ENCODE results near the gene BOLA3. TPM values are rescaled to one million over a fixed set of nuclear protein-coding genes. Genes with fewer than 3 reads are reported as not detected.

Gene BOLA3
- total and polyA plus RNA-seq, 4 donors = 27.1 to 50.2 (median 41.7) TPM

DNA sequence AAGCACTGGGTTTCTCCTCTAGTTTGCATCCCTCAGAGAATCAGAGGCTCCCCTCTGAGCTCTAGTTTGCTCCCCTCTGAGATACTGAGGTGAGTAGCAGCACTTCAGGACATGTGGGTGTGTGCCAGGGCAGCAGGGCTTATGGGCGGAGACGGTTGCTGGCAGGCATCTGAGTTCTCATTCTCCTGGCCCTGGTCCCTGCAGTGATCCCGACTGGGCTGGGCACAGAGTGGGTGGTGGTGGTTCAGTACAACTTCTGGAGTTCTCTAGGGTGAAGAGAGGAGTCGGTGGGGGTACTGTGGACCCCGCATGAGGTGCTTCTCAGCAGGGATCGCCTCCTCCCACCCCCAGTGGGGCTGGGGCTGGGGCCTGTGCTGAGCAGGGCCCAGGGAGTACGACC, 47.9 kb downstream of the BOLA3 start:
- Histone ChIP-seq H3K9me3 (ENCODE audit: control insufficient read depth, insufficient read depth, low read length) (no peaks in the 10 kb centered on the region), H3K4me3 (ENCODE audit: low read depth, low read length) (no peak overlapping the region), H3K4me1 (ENCODE audit: control insufficient read depth, insufficient read depth, low read length) (no peaks in the 10 kb centered on the region), H3K27ac (ENCODE audit: low read depth, low read length) (no peak overlapping the region), H3K36me3 (ENCODE audit: control insufficient read depth, insufficient read depth, low read length) (peaks cover 66% of the 10 kb centered on the region), H3K27me3 (ENCODE audit: control insufficient read depth, insufficient read depth, low read length) (no peaks in the 10 kb centered on the region)
- WGBS (ENCODE audit: insufficient coverage) = 86% methylated on average over 3 of the region's 7 CpGs
- DNase-seq (ENCODE audit: low read depth in 4 of 6, low spot score in 6 of 6) = no peak

DNA sequence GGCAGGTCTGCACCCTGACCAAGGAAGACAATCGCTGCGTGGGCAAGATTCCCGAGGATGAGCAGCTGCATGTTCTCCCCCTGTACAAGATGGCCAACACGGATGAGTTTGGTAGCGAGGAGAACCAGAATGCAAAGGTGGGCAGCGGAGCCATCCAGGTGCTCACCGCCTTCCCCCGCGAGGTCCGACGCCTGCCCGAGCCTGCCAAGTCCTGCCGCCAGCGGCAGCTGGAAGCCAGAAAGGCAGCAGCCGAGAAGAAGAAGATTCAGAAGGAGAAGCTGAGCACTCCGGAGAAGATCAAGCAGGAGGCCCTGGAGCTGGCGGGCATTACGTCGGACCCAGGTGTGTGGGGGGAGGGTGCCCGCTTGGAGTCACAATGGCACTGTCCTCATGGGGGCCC, 48.4 kb downstream of the BOLA3 start:
- DNase-seq (ENCODE audit: low read depth in 4 of 6, low spot score in 6 of 6) = no peak
- peaks cover 67% of the 10 kb centered on the region for H3K36me3 ChIP-seq (ENCODE audit: control insufficient read depth, insufficient read depth, low read length)
- no peak overlapping the region for H3K4me3 ChIP-seq (ENCODE audit: low read depth, low read length)
- H3K27me3 ChIP-seq (ENCODE audit: control insufficient read depth, insufficient read depth, low read length) = no peaks in the 10 kb centered on the region
- H3K4me1 ChIP-seq (ENCODE audit: control insufficient read depth, insufficient read depth, low read length) = no peaks in the 10 kb centered on the region
- no peak overlapping the region for H3K27ac ChIP-seq (ENCODE audit: low read depth, low read length)
- H3K9me3 ChIP-seq (ENCODE audit: control insufficient read depth, insufficient read depth, low read length) = no peaks in the 10 kb centered on the region
- 97% methylated on average over 19 of the region's 20 CpGs for WGBS (ENCODE audit: insufficient coverage)

DNA sequence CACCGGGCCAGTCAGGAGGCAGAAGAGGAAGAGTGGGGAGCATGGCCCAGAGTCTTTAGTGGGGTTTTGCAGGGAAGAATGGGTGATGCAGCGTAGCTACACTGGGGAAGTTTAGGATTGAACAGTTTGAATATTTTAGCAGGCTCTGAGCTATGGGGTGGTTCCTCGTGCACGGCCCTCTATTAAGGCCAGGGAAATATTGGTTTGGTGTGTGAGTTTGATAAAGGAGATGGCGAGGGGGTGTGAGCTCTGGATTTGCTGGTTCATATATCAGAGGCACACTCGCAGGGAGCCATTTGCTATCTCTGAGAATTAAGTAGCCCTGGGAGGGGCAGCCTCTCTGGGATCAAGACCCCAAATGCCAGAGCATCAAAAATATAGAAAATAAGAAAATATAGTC, 50.1 kb downstream of the BOLA3 start:
- Histone ChIP-seq H3K9me3 (ENCODE audit: control insufficient read depth, insufficient read depth, low read length) (no peaks in the 10 kb centered on the region), H3K27me3 (ENCODE audit: control insufficient read depth, insufficient read depth, low read length) (no peaks in the 10 kb centered on the region), H3K4me1 (ENCODE audit: control insufficient read depth, insufficient read depth, low read length) (peaks cover 6% of the 10 kb centered on the region), H3K4me3 (ENCODE audit: low read depth, low read length) (no peak overlapping the region), H3K36me3 (ENCODE audit: control insufficient read depth, insufficient read depth, low read length) (peaks cover 74% of the 10 kb centered on the region), H3K27ac (ENCODE audit: low read depth, low read length) (no peak overlapping the region)
- no peak for DNase-seq (ENCODE audit: low read depth in 4 of 6, low spot score in 6 of 6)
- 98% methylated on average over 4 of the region's 6 CpGs for WGBS (ENCODE audit: insufficient coverage)

DNA sequence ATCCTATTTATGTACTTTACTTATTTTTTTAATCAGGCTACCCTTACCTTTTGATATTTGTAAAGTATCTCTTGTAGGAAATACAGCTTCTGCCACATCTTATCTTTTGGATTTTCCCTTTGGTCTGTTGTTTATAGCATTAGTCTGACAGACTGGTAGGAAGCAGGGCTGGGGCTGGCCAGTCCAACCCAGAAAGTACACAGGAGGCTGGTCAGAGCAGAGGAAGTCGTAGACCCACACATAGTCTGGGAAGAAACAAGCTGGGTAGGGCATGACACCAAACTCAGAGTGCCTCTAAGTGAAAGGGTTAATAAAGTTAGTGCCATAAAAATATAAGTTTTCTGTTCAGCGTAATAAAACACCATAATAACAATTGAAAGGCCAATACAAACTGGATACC, 51.7 kb downstream of the BOLA3 start:
- 80% methylated on average over 1 of the region's 2 CpGs for WGBS (ENCODE audit: insufficient coverage)
- Histone ChIP-seq H3K9me3 (ENCODE audit: control insufficient read depth, insufficient read depth, low read length) (no peaks in the 10 kb centered on the region), H3K36me3 (ENCODE audit: control insufficient read depth, insufficient read depth, low read length) (peaks cover 74% of the 10 kb centered on the region), H3K27me3 (ENCODE audit: control insufficient read depth, insufficient read depth, low read length) (no peaks in the 10 kb centered on the region), H3K4me3 (ENCODE audit: low read depth, low read length) (no peak overlapping the region), H3K4me1 (ENCODE audit: control insufficient read depth, insufficient read depth, low read length) (peaks cover 6% of the 10 kb centered on the region), H3K27ac (ENCODE audit: low read depth, low read length) (no peak overlapping the region)
- no peak for DNase-seq (ENCODE audit: low read depth in 4 of 6, low spot score in 6 of 6)

DNA sequence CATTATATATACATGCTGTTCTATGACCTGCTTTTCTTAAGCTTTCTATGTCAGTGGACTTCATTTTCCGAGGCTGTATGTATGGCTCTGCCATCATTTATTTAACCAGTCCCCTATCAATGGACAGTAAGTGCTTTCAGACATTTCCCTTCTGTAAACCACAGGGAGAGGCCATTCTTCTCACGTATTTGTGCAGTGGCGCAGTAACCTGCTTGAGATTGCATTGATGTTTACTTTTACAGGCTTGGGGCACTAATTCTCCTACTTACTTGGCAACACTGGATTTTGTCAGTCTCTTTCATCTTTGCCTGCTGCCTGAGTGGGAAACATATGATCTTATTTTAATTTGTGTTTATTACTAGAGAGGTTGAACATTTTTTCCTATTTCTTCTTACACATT, 52.1 kb downstream of the BOLA3 start:
- Histone ChIP-seq H3K27me3 (ENCODE audit: control insufficient read depth, insufficient read depth, low read length) (no peaks in the 10 kb centered on the region), H3K4me1 (ENCODE audit: control insufficient read depth, insufficient read depth, low read length) (peaks cover 6% of the 10 kb centered on the region), H3K27ac (ENCODE audit: low read depth, low read length) (no peak overlapping the region), H3K9me3 (ENCODE audit: control insufficient read depth, insufficient read depth, low read length) (no peaks in the 10 kb centered on the region), H3K4me3 (ENCODE audit: low read depth, low read length) (no peak overlapping the region), H3K36me3 (ENCODE audit: control insufficient read depth, insufficient read depth, low read length) (peaks cover 73% of the 10 kb centered on the region)
- DNase-seq (ENCODE audit: low read depth in 4 of 6, low spot score in 6 of 6) = peak in 1 of 6 donors; percentile 4
- 64% methylated on average over 1 of the region's 3 CpGs for WGBS (ENCODE audit: insufficient coverage)

DNA sequence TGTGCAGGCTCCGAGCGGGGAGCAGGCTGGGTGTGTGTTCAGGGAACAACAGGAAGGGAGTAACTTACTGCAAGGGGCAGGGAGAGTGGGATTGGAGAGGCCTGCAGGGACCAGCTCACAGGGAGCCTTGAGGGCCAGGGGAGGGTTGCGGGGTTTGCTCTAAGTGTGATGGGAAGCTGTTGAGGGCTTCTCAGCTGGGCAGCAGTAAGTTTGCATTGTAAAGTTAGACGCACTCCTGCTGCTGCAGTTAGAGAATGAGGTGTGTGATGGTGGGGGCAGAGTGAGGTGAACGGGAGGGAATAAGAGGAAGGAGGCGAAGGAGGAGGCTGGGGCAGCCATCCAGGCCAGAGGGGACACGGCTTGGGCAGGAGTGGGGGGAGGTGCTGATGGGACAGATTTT, 53.4 kb downstream of the BOLA3 start:
- H3K9me3 ChIP-seq (ENCODE audit: control insufficient read depth, insufficient read depth, low read length) = no peaks in the 10 kb centered on the region
- DNase-seq (ENCODE audit: low read depth in 4 of 6, low spot score in 6 of 6) = no peak
- no peak overlapping the region for H3K4me3 ChIP-seq (ENCODE audit: low read depth, low read length)
- WGBS (ENCODE audit: insufficient coverage) = 70% methylated on average over 7 of the region's 7 CpGs
- no peaks in the 10 kb centered on the region for H3K27me3 ChIP-seq (ENCODE audit: control insufficient read depth, insufficient read depth, low read length)
- H3K4me1 ChIP-seq (ENCODE audit: control insufficient read depth, insufficient read depth, low read length) = peaks cover 6% of the 10 kb centered on the region
- H3K27ac ChIP-seq (ENCODE audit: low read depth, low read length) = no peak overlapping the region
- H3K36me3 ChIP-seq (ENCODE audit: control insufficient read depth, insufficient read depth, low read length) = peaks cover 73% of the 10 kb centered on the region

DNA sequence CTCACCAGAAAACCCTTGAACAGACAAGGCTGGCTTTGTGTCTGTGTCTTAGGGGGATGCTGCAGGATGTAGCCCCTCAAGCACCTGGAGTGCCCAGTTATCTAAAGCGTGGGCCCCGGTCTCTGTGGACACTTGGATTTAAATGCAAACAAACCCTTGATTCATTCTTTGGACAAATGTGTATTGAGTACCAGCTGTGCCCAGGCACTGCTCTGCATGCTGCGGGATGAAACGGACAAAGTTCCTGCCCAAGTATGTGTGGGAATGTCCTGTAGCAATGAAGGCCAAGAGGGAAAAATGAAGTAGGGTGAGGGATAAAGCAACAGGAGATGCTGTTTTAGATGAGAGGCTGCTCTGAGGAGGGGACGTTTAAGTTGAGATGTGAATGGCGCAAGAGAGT, 53.9 kb downstream of the BOLA3 start:
- H3K27me3 ChIP-seq (ENCODE audit: control insufficient read depth, insufficient read depth, low read length) = no peaks in the 10 kb centered on the region
- peaks cover 72% of the 10 kb centered on the region for H3K36me3 ChIP-seq (ENCODE audit: control insufficient read depth, insufficient read depth, low read length)
- DNase-seq (ENCODE audit: low read depth in 4 of 6, low spot score in 6 of 6) = peak in 4 of 6 donors; percentile 4 to 49 (median 26)
- H3K4me3 ChIP-seq (ENCODE audit: low read depth, low read length) = no peak overlapping the region
- no peaks in the 10 kb centered on the region for H3K9me3 ChIP-seq (ENCODE audit: control insufficient read depth, insufficient read depth, low read length)
- peaks cover 6% of the 10 kb centered on the region for H3K4me1 ChIP-seq (ENCODE audit: control insufficient read depth, insufficient read depth, low read length)
- 71% methylated on average over 6 of the region's 6 CpGs for WGBS (ENCODE audit: insufficient coverage)
- no peak overlapping the region for H3K27ac ChIP-seq (ENCODE audit: low read depth, low read length)

- WGBS (ENCODE audit: insufficient coverage) = 92% methylated on average over 11 of the region's 13 CpGs
- DNase-seq (ENCODE audit: low read depth in 4 of 6, low spot score in 6 of 6) = no peak
- peaks cover 6% of the 10 kb centered on the region for H3K4me1 ChIP-seq (ENCODE audit: control insufficient read depth, insufficient read depth, low read length)
- no peaks in the 10 kb centered on the region for H3K27me3 ChIP-seq (ENCODE audit: control insufficient read depth, insufficient read depth, low read length)
- no peak overlapping the region for H3K27ac ChIP-seq (ENCODE audit: low read depth, low read length)
- no peak overlapping the region for H3K4me3 ChIP-seq (ENCODE audit: low read depth, low read length)
- H3K9me3 ChIP-seq (ENCODE audit: control insufficient read depth, insufficient read depth, low read length) = no peaks in the 10 kb centered on the region
- peaks cover 73% of the 10 kb centered on the region for H3K36me3 ChIP-seq (ENCODE audit: control insufficient read depth, insufficient read depth, low read length)
Measured at GRCh38 chr2:74093426-74093825, 54.3 kb downstream of the BOLA3 start.

- Histone ChIP-seq H3K27ac (ENCODE audit: low read depth, low read length) (peak overlapping the region; percentile 3), H3K4me1 (ENCODE audit: control insufficient read depth, insufficient read depth, low read length) (peaks cover 6% of the 10 kb centered on the region), H3K9me3 (ENCODE audit: control insufficient read depth, insufficient read depth, low read length) (no peaks in the 10 kb centered on the region), H3K4me3 (ENCODE audit: low read depth, low read length) (no peak overlapping the region), H3K36me3 (ENCODE audit: control insufficient read depth, insufficient read depth, low read length) (peaks cover 78% of the 10 kb centered on the region), H3K27me3 (ENCODE audit: control insufficient read depth, insufficient read depth, low read length) (no peaks in the 10 kb centered on the region)
- DNase-seq (ENCODE audit: low read depth in 4 of 6, low spot score in 6 of 6) = peak in 1 of 6 donors; percentile 51
- 95% methylated on average over 7 of the region's 7 CpGs for WGBS (ENCODE audit: insufficient coverage)
Measured at GRCh38 chr2:74092275-74092674, 55.4 kb downstream of the BOLA3 start.

DNA sequence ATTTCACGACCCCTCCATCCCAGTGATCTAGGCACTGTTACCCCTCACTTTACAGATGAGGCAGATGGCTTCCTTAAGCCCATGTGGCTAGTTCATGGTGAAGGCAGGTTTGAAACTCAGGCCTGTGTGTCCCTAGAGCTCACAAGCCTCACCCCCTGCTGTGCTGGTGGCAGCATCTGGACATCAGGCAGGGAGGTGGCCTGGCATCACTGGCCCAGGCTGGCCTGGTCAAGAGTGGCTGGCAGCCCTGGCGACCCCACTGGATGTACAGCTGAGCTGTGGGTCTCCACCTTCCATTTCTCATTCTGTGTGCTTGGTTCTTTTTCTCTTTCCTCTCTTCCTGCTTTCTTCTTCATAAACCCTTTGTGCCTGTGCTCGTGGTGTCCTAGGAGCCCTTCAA, 56.3 kb downstream of the BOLA3 start:
- Histone ChIP-seq H3K4me3 (ENCODE audit: low read depth, low read length) (no peak overlapping the region), H3K36me3 (ENCODE audit: control insufficient read depth, insufficient read depth, low read length) (peaks cover 73% of the 10 kb centered on the region), H3K4me1 (ENCODE audit: control insufficient read depth, insufficient read depth, low read length) (peaks cover 6% of the 10 kb centered on the region), H3K27me3 (ENCODE audit: control insufficient read depth, insufficient read depth, low read length) (no peaks in the 10 kb centered on the region), H3K9me3 (ENCODE audit: control insufficient read depth, insufficient read depth, low read length) (no peaks in the 10 kb centered on the region), H3K27ac (ENCODE audit: low read depth, low read length) (no peak overlapping the region)
- WGBS (ENCODE audit: insufficient coverage) = 89% methylated on average over 2 of the region's 3 CpGs
- no peak for DNase-seq (ENCODE audit: low read depth in 4 of 6, low spot score in 6 of 6)

Data from spinal cord (tissue), 10 donors.